ENCODE measurements around the gene CCNDBP1.
"Not testable (repeated sequence)": the region's sequence is repeated elsewhere in the genome, so short reads cannot be mapped to it uniquely, and the experiment has no call there.

GRCh38 chr15:43175656-43176309, 9.4 kb upstream of the CCNDBP1 start:
- not testable (repeated sequence) for TF ChIP-seq CTCF (IDR thresholded peaks at IDR 0.05); POLR2A (IDR thresholded peaks at IDR 0.05; ENCODE audit: low read depth); POLR2AphosphoS5 (IDR thresholded peaks at IDR 0.05); EP300 (IDR thresholded peaks at IDR 0.05)
